ENCODE results near the gene PRR19.

The PRR19 gene

GRCh38 chr19:42271861-42272534 is 29.9 kb upstream of the PRR19 start:
- DNase-seq = no peak

- no peak for DNase-seq
Observed at GRCh38 chr19:42272535-42272897, 29.4 kb upstream of the PRR19 start.

GRCh38 chr19:42272989-42273406 is 28.9 kb upstream of the PRR19 start:
- no peak for DNase-seq

GRCh38 chr19:42273407-42274064 is 28.4 kb upstream of the PRR19 start:
- no peak for DNase-seq

- no peak for DNase-seq
Observed at GRCh38 chr19:42274065-42274682, 27.8 kb upstream of the PRR19 start.

GRCh38 chr19:42275103-42275502 is 26.8 kb upstream of the PRR19 start:
- no peak for DNase-seq

- no peak for DNase-seq
Observed at GRCh38 chr19:42275517-42275916, 26.4 kb upstream of the PRR19 start.

GRCh38 chr19:42276284-42276683 is 25.6 kb upstream of the PRR19 start:
- no peak for DNase-seq

GRCh38 chr19:42276821-42277220 is 25.1 kb upstream of the PRR19 start:
- DNase-seq = peak; percentile 47

GRCh38 chr19:42277821-42278451 is 24.0 kb upstream of the PRR19 start:
- no peak for DNase-seq

- no peak for DNase-seq
Observed at GRCh38 chr19:42278452-42279154, 23.3 kb upstream of the PRR19 start.

- DNase-seq = no peak
Observed at GRCh38 chr19:42279155-42279901, 22.6 kb upstream of the PRR19 start.

GRCh38 chr19:42279902-42280814 is 21.8 kb upstream of the PRR19 start:
- DNase-seq = peak; percentile 93

GRCh38 chr19:42280815-42281145 is 21.2 kb upstream of the PRR19 start:
- peak; percentile 60 for DNase-seq

- peak; percentile 46 for DNase-seq
Observed at GRCh38 chr19:42281146-42281826, 20.6 kb upstream of the PRR19 start.

GRCh38 chr19:42281827-42282762 is 19.8 kb upstream of the PRR19 start:
- DNase-seq = no peak

GRCh38 chr19:42282819-42283187 is 19.1 kb upstream of the PRR19 start:
- DNase-seq = no peak

GRCh38 chr19:42283188-42284065 is 18.5 kb upstream of the PRR19 start:
- peak; percentile 95 for DNase-seq

- peak; percentile 85 for DNase-seq
Observed at GRCh38 chr19:42284066-42284501, 17.8 kb upstream of the PRR19 start.

Measured in stimulated activated CD8-positive, alpha-beta memory T cell treated with anti-CD3 and anti-CD28 coated beads, Interleukin-4, amount 100 ng/mL, for 48 hours (primary cell).